Muscle layer of colon (tissue), 2 donors: ENCODE data around the gene SEPTIN6.
"Not testable (repeated sequence)": the region's sequence is repeated elsewhere in the genome, so short reads cannot be mapped to it uniquely, and the experiment has no call there.

ENCODE experiments used
- H3K27ac ChIP-seq: one replicate; pipeline ENCODE4 v1.7.0; 2013; ENCODE audit warnings: low read depth, mild to moderate bottlenecking, low read length, moderate library complexity
- H3K27me3 ChIP-seq, 2 donors: one replicate each; pipeline ENCODE4 v1.7.0; 2013; ENCODE audit warnings: low read length in 2 of 2, mild to moderate bottlenecking in 2 of 2; ENCODE audit not compliant: insufficient read depth in 2 of 2, control insufficient read depth in 1 of 2
- H3K36me3 ChIP-seq: one replicate; pipeline ENCODE4 v1.7.0; 2013; ENCODE audit warnings: mild to moderate bottlenecking, low read length; ENCODE audit not compliant: insufficient read depth
- H3K4me1 ChIP-seq: one replicate; pipeline ENCODE4 v1.7.0; 2013; ENCODE audit warnings: mild to moderate bottlenecking, low read length; ENCODE audit not compliant: insufficient read depth
- H3K4me3 ChIP-seq, 2 donors: one replicate each; pipeline ENCODE4 v1.7.0; 2013; ENCODE audit warnings: low read length in 2 of 2, low read depth in 1 of 2, mild to moderate bottlenecking in 1 of 2, moderate library complexity in 1 of 2
- H3K9ac ChIP-seq: one replicate; pipeline ENCODE4 v1.7.0; 2013; ENCODE audit warnings: low read length
- H3K9me3 ChIP-seq: one replicate; pipeline ENCODE4 v1.7.0; 2013; ENCODE audit warnings: mild to moderate bottlenecking, low read length
- donor health status: abdominal sarcoma.
- donor health status: Adenocarcinoma of cecum.

Gene SEPTIN6

DNA sequence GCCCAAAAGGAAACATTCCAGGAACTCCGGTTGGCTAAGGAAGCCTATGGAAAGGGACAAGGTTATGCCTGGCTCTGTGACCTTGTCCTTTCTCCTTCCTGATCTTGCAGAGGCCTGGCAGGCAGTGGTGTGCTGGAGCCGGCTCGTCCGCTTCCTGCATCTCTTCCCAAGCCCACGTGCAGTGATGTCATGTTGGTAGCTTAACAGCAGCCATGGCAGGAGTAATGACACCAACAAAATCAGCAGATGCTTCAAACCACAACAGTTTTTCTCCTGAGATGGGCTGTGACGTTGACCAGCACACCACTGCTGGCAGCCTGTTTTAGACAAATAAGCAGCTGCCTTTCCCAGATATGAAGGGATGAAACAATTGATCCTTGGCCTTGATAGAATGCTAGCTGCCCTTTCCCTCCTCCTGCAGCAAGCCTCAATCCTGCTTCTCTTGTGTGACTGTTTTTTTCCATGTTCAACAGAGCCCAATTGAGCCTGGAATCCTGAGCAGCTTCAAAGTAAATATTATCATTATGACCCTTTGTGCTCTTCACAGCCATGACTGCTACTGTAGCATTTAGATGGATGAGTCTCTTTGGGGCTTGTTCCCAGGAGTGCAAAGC, 23.4 kb downstream of the SEPTIN6 start:
- peaks cover 0 to 5% of the 10 kb centered on the region in 2 donors for H3K27me3 ChIP-seq
- H3K4me1 ChIP-seq, result peaks cover 14% of the 10 kb centered on the region
- H3K9ac ChIP-seq, result no peak overlapping the region
- H3K27ac ChIP-seq, result peak overlapping the region; percentile 41
- no peaks in the 10 kb centered on the region for H3K36me3 ChIP-seq
- no peak overlapping the region for H3K4me3 ChIP-seq
- no peaks in the 10 kb centered on the region for H3K9me3 ChIP-seq

GRCh38 chrX:119667111-119667878, 25.7 kb downstream of the SEPTIN6 start:
- H3K9ac ChIP-seq, result no peak overlapping the region
- H3K27me3 ChIP-seq, result peaks cover 0 to 5% of the 10 kb centered on the region in 2 donors
- H3K9me3 ChIP-seq, result no peaks in the 10 kb centered on the region
- no peak overlapping the region for H3K4me3 ChIP-seq
- peaks cover 8% of the 10 kb centered on the region for H3K36me3 ChIP-seq
- H3K27ac ChIP-seq, result no peak overlapping the region
- peaks cover 14% of the 10 kb centered on the region for H3K4me1 ChIP-seq

- peaks cover 13% of the 10 kb centered on the region for H3K36me3 ChIP-seq
- H3K4me1 ChIP-seq, H3K27me3 ChIP-seq, H3K9ac ChIP-seq, H3K27ac ChIP-seq, H3K9me3 ChIP-seq, H3K4me3 ChIP-seq: not testable (repeated sequence)
Measured at GRCh38 chrX:119664877-119665276, 28.1 kb downstream of the SEPTIN6 start.

DNA sequence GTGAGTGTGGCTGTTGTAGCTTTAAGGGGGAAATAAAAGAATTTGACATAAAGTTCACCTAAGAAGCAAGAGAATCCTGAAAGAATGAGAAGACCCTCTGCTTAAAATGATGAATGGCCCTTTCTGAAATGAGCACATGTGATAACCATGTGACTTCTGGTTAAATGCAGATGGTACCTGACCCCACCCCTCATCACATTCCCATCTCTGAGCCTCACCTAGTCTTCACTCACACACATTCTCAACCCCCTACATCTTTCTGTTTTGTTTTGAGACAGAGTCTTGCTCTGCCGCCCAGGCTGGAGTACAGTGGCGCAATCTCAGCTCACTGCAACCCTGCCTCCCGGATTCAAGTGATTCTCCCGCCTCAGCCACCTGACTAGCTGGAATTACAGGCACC, 31.5 kb downstream of the SEPTIN6 start:
- H3K9me3 ChIP-seq, result no peaks in the 10 kb centered on the region
- H3K9ac ChIP-seq, result no peak overlapping the region
- H3K4me3 ChIP-seq, result no peak overlapping the region
- no peaks in the 10 kb centered on the region for H3K27me3 ChIP-seq
- H3K36me3 ChIP-seq, result peaks cover 13% of the 10 kb centered on the region
- H3K4me1 ChIP-seq, result no peaks in the 10 kb centered on the region
- no peak overlapping the region for H3K27ac ChIP-seq

DNA sequence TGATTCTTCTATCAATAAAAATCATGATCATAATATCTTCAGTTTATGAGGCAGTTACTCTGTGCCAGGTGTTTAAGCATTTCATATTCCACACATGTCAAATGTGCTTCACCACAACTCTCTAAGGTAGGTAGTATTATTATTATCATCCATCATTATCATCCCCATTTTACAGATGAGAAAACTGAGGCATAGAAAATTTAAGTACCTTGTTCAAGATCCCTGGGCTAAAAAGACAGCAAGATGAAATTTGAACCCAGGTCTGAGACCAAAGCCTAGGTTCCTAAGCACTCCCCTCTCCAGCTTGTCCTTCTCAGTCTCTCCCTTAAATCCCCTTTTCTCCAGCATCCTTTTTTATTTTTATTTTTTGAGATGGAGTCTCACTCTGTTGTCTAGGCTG, 33.4 kb downstream of the SEPTIN6 start:
- H3K4me3 ChIP-seq, result no peak overlapping the region
- no peaks in the 10 kb centered on the region for H3K9me3 ChIP-seq
- H3K36me3 ChIP-seq, result peaks cover 13% of the 10 kb centered on the region
- H3K4me1 ChIP-seq, result peaks cover 2% of the 10 kb centered on the region
- no peaks in the 10 kb centered on the region for H3K27me3 ChIP-seq
- H3K9ac ChIP-seq, result no peak overlapping the region
- no peak overlapping the region for H3K27ac ChIP-seq

DNA sequence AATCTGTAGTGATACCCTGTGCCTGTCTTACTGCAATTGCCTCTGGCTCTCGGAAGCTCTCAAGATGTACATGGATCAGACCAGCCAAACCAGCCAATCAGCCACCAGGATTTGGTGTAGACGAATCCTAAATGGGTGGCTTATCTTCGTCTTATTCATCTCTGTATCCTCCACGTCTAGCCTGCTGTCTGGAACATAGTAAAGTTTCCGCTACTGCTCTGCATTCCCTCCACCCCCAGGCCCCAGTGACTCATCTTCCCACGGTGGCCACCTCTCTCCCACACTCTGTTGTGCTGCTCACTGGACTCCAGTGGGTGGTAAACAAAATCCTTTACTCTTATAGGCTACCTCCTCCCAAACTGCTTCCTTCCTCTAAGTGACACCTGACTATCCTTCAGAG, 37.8 kb downstream of the SEPTIN6 start:
- no peak overlapping the region for H3K27ac ChIP-seq

DNA sequence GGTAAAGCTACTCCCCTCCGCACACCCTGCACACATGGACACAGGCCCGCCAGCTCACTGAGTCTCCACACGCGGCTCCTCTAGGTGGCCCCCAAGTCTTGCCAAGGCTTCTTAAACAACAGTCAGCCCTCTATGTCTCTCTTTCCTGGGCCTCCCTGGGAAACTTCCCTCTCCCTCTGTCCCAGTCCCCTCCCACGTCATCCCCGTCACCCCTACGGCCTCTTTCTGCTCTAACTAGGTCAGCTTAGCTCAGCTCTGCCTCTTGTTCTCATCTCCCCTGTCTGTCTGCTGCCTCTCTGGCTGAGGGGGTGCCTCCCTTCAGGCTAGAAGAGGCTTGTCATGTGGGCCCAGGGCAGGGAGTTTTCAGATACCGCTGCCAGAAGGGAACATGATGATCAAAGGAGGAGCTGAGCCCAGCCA, 38.8 kb downstream of the SEPTIN6 start:
- Histone ChIP-seq H3K4me3 (peak overlapping the region in 1 of 2 donors; percentile 23), H3K36me3 (peaks cover 9% of the 10 kb centered on the region), H3K27me3 (no peaks in the 10 kb centered on the region), H3K4me1 (peaks cover 7% of the 10 kb centered on the region), H3K9me3 (no peaks in the 10 kb centered on the region), H3K27ac (peak overlapping the region; percentile 42), H3K9ac (no peak overlapping the region)

More for the DNA sequence above, 37.8 kb downstream of the SEPTIN6 start:
- no peak overlapping the region for H3K4me3 ChIP-seq
- peaks cover 7% of the 10 kb centered on the region for H3K4me1 ChIP-seq
- no peak overlapping the region for H3K9ac ChIP-seq
- no peaks in the 10 kb centered on the region for H3K9me3 ChIP-seq
- H3K27me3 ChIP-seq, result no peaks in the 10 kb centered on the region
- H3K36me3 ChIP-seq, result peaks cover 4% of the 10 kb centered on the region

DNA sequence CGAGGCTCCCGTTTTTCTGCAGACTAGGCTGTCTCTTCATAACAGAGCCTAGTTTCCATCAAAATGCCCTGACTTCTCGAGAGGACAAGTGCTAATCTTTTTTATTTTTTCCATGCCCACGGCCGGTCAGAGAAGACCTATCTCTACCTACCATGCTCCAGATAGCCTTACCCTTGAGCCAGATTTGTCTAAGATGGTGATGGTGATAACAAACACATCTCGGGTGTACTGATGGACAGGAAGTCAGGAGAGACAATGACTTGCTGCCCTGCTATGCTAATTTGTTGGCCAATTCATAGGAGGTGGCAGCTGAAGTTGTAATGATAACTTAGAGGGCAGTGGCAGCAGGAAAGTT, 44.6 kb downstream of the SEPTIN6 start:
- Histone ChIP-seq H3K27ac (no peak overlapping the region), H3K4me1 (no peaks in the 10 kb centered on the region), H3K4me3 (no peak overlapping the region), H3K27me3 (no peaks in the 10 kb centered on the region), H3K9ac (no peak overlapping the region), H3K36me3 (peaks cover 9% of the 10 kb centered on the region), H3K9me3 (no peaks in the 10 kb centered on the region)

DNA sequence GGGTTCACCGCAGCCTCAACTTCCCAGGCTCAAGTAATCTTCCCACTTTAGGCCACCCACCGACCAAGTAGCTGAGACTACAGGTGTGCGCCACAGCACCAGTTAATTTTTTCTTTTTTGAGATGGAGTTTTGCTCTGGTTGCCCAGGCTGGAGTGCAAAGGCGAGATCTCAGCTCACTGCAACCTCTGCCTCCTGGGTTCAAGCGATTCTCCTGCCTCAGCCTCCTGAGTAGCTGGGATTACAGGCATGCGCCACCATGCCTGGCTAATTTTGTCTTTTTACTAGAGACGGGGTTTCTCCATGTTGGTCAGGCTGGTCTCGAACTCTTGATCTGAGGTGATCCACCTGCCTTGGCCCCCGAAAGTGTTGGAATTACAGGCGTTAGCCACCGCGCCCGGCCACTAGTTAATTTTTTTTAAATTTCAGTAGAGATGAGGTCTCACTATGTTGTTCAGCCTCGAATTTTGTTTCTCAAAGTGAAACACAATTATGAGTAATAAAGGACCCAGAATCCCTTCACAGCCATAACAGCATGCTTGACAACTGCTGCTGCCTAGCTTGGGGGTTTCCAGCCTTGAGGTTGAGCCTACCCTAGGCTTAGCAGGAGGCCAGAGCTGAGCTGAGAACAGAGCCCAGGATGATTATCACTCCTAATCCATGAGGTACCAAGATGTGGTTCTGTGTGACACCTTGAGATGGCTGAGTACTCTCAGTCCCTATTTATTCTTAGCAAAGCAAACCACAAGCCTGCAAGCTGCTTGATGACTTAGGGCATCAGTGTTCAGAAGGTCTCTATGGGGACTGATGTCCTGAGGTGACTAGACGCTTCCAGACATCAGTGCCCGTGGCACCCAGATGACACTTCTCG, 45.2 kb downstream of the SEPTIN6 start:
- H3K36me3 ChIP-seq, result peaks cover 9% of the 10 kb centered on the region
- no peaks in the 10 kb centered on the region for H3K27me3 ChIP-seq
- H3K4me1 ChIP-seq, result no peaks in the 10 kb centered on the region
- H3K9me3 ChIP-seq, result no peaks in the 10 kb centered on the region
- H3K9ac ChIP-seq, result no peak overlapping the region
- no peak overlapping the region for H3K27ac ChIP-seq
- no peak overlapping the region for H3K4me3 ChIP-seq

DNA sequence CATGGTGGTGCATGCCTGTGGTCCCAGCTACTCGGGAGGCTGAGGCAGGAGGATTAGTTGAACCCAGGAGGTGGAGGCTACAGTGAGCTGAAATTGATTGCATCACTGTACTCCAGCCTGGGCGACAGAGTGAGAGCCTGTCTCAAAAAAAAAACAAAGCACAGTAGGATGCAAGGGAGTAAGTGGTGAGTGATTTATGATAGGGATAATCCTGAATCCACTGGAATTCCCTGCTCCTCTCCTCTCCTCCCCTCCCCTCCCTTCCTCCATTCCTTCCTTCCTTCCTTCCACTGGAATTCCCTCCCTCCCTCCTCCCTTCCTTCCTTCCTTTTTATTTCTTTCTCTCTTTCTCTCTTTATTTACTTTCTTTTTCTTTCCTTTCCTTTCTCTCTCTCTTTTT, 45.9 kb downstream of the SEPTIN6 start:
- Histone ChIP-seq H3K27ac (no peak overlapping the region), H3K36me3 (peaks cover 9% of the 10 kb centered on the region), H3K4me1 (no peaks in the 10 kb centered on the region)

DNA sequence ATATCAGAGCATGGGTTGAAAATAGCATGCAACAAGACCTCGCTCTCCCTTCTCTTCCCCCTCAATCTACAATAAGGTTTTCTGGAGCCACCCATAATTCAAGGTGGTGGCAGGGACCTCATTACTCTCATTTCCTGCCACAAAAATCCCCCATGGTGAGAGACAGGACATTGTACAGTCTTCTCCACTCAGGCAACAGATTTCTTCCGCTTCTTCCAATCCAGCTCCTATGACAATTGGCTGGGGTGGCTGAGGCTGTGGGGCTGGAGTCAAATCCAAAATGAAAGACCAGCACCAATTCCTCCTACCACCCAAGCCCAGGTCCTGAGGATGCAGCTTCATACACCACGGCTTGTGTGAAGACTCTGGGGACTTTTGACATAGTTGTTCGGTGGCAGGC, 46.5 kb downstream of the SEPTIN6 start:
- Histone ChIP-seq H3K36me3 (peaks cover 9% of the 10 kb centered on the region), H3K4me1 (no peaks in the 10 kb centered on the region), H3K9me3 (no peaks in the 10 kb centered on the region), H3K27ac (no peak overlapping the region), H3K4me3 (no peak overlapping the region), H3K9ac (no peak overlapping the region), H3K27me3 (no peaks in the 10 kb centered on the region)

More for the DNA sequence above, 45.9 kb downstream of the SEPTIN6 start:
- Histone ChIP-seq H3K9me3 (no peaks in the 10 kb centered on the region), H3K4me3 (no peak overlapping the region), H3K9ac (no peak overlapping the region), H3K27me3 (no peaks in the 10 kb centered on the region)
